ENCODE data around the gene CHSY1. TPM values are rescaled to one million over a fixed set of nuclear protein-coding genes. Genes with fewer than 3 reads are reported as not detected.

CHSY1 gene
- total and polyA plus RNA-seq, 2 of the 4 experiments (the other 2 are of a cell fraction), result 40.9 to 53.2 TPM

DNA sequence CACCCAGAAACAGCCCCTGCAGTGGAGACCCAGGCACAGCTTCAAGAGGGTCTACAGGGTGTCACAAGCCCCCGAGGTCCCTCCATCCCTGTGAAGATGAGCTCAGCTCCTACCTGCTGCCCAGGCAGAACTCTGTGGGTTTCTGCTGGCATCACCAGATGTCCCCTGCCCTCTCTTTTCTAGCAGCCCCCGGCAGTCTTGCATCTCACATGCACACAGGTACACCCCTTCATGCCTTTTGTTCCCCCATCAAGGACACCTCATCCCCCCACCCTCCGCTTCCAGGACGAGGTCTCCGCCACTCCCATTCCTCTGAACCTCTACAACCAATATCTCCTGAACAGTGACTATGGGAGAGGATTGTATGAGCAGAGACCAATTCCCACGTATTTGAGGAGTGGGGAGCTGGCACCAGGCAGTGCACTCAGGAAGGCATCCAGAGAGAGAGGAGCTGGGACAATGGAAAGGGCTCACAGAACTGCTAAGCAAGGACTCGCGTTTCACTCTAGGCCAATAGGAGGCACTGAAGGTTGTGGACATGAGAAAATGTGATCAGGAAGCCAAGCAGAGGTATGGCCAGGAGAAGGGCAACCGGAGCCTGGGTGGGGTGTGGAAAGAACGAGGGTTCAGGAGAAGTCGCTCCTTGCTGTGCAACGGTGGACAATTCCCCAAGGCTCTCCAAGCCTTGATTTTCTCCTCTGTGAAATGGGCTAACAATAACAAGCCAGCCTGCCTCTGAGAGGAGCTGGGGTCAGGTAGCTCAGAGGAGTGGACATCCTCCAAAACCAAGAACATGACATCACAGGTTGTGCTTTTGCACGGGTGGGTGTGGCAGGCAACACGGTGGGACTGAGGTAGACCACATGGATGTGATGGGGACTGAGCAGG, 115.2 kb downstream of the CHSY1 start:
- H3K4ac ChIP-seq (ENCODE audit: low read depth, low read length), result 0 out of 2 replicates have a peak overlapping the region, but pooled peaks have one; percentile 9
- H2BK120ac ChIP-seq (ENCODE audit: low read depth, low read length), result no peak overlapping the region
- no peak overlapping the region for H3K9ac ChIP-seq (ENCODE audit: low read depth, low read length)
- intact Hi-C loops (cut with micrococcal nuclease), result no loop called here
- ATAC-seq (ENCODE audit: low read depth) (no peak), DNase-seq (no peak)
- H3K4me1 ChIP-seq (ENCODE audit: control insufficient read depth, insufficient read depth, low read length), result peaks cover 10% of the 10 kb centered on the region
- no peak overlapping the region for H2BK5ac ChIP-seq (ENCODE audit: low read depth, low read length, poor library complexity, severe bottlenecking)
- no peak overlapping the region for H3K4me3 ChIP-seq (ENCODE audit: insufficient read depth, low read depth, low read length)
- in situ Hi-C loops (cut with MboI; ENCODE audit: low sequenced_read_pairs), result no loop called here
- TF ChIP-seq RCOR1 (IDR thresholded peaks at IDR 0.05; ENCODE audit: insufficient replicate concordance, low read length), result no peak
- no peak for TF ChIP-seq RAD21 (IDR thresholded peaks at IDR 0.05; ENCODE audit: low read length)
- no peak for TF ChIP-seq CEBPB (IDR thresholded peaks at IDR 0.05; ENCODE audit: low read depth, low read length)
- no peak overlapping the region for H3K14ac ChIP-seq (replicated peaks; ENCODE audit: low read depth, low read length)
- no peak overlapping the region; the same call in 1 of the 2 replicates for H2BK20ac ChIP-seq (ENCODE audit: low read depth, low read length)
- no peak overlapping the region for H2AK9ac ChIP-seq (replicated peaks; ENCODE audit: low read depth, low read length, poor library complexity)
- dilution Hi-C loops (cut with HindIII; ENCODE audit: low sequenced_read_pairs, unreplicated experiment), result no loop called here
- no peaks in the 10 kb centered on the region for H4K20me1 ChIP-seq (ENCODE audit: insufficient read depth, low read length)
- H2AFZ ChIP-seq (replicated peaks; ENCODE audit: low read length, poor library complexity), result no peak overlapping the region
- H4K8ac ChIP-seq (ENCODE audit: low read depth in 2 of 2, low read length in 2 of 2), result no peak overlapping the region
- no peaks in the 10 kb centered on the region; the same call in none of the 2 replicates for H3K9me1 ChIP-seq (ENCODE audit: insufficient read depth, low read length)
- 0 out of 2 replicates have a peak overlapping the region, but pooled peaks have one; percentile 33 for H2AK5ac ChIP-seq (ENCODE audit: low read depth, low read length)
- ChIA-PET POLR2A (ENCODE audit: unreplicated experiment) (no interaction called here), CTCF (no interaction called here)
- no peak overlapping the region for H3K56ac ChIP-seq (ENCODE audit: extremely low read depth, insufficient read depth, low read length)
- H3K79me1 ChIP-seq (ENCODE audit: low read depth in 1 of 2, low read length in 2 of 2), result no peaks in the 10 kb centered on the region
- H3K27me3 ChIP-seq (ENCODE audit: control insufficient read depth, insufficient read depth, low read length), result no peaks in the 10 kb centered on the region
- H2BK15ac ChIP-seq (ENCODE audit: low read depth, low read length), result no peak overlapping the region
- WGBS, 2 experiments (ENCODE audit: extremely low coverage in 2 of 2, insufficient read length in 1 of 2), result 79% methylated on average over 2 of the region's 14 CpGs; no CpG with 5 or more reads in 1 of the 2 experiments
- H4K91ac ChIP-seq (ENCODE audit: insufficient read depth, low read depth, low read length), result no peak overlapping the region; the same call in 1 of the 2 replicates
- no peak overlapping the region for H3K4me2 ChIP-seq (ENCODE audit: low read depth, low read length)
- no peak overlapping the region for H3K27ac ChIP-seq (ENCODE audit: insufficient read depth, low read length)
- H3K18ac ChIP-seq (ENCODE audit: low read depth, low read length), result no peak overlapping the region
- H3K9me3 ChIP-seq (ENCODE audit: control insufficient read depth, insufficient read depth, low read length), result no peaks in the 10 kb centered on the region
- no peak overlapping the region for H3K23ac ChIP-seq (ENCODE audit: low read depth, low read length)
- H4K5ac ChIP-seq (ENCODE audit: low read depth, low read length), result no peak overlapping the region
- no TSS peak for BruUV-seq (replicated peaks)
- H3K36me3 ChIP-seq (ENCODE audit: control insufficient read depth, insufficient read depth, low read length), result no peaks in the 10 kb centered on the region
